HFFc6 (cell line): ENCODE data around the gene TMEM87A. TPM values are rescaled to one million over a fixed set of nuclear protein-coding genes. Genes with fewer than 3 reads are reported as not detected.
A peak's percentile ranks its signal among the peaks of the same experiment; 100 is the strongest.

Experiments used
- DNase-seq: peaks from one replicate; pipeline ENCODE4 v3.0.0-alpha.2; 2018
- H3K27ac Mint-ChIP-seq: 2 replicates; pipeline ENCODE4 v1.8.0; 2020; ENCODE audit warnings: mild to moderate bottlenecking, mixed read lengths
- H3K27me3 Mint-ChIP-seq: 2 replicates; pipeline ENCODE4 v1.8.0; 2021; ENCODE audit warnings: mild to moderate bottlenecking, moderate library complexity, mixed read lengths; ENCODE audit not compliant: insufficient read depth
- H3K36me3 Mint-ChIP-seq: 2 replicates; pipeline ENCODE4 v1.8.0; 2021; ENCODE audit warnings: low read depth, mixed read lengths
- H3K4me1 Mint-ChIP-seq: 2 replicates; pipeline ENCODE4 v1.8.0; 2020; ENCODE audit warnings: low read depth, mixed read lengths
- H3K4me3 Mint-ChIP-seq: 2 replicates; pipeline ENCODE4 v1.8.0; 2020; ENCODE audit warnings: mild to moderate bottlenecking, moderate library complexity, mixed read lengths
- H3K9me3 Mint-ChIP-seq: 2 replicates; pipeline ENCODE4 v1.8.0; 2020; ENCODE audit warnings: mild to moderate bottlenecking, mixed read lengths
- CTCF ChIP-seq: fragments of 200-600 bp; sonication (generic); IDR thresholded peaks from 2 replicates; pipeline ENCODE4 v1.5.0; 2021; ENCODE audit warnings: antibody characterized with exemption, mild to moderate bottlenecking
- total RNA-seq, 6 experiments: library from RNA; stranded (reverse); fragmentation: NEBNext Ultra II Directional; extraction: Animal tissue kit (Norgen Biotek cat#: 25700); gene quantifications; 2 replicates in 1 of 6; 3 replicates in 5 of 6; pipeline ENCODE4 v1.2.3, GENCODE V29; 2021

Gene TMEM87A
- total RNA-seq, 6 experiments from 2014 or later = 37.7 to 43.5 (median 40.1) TPM

DNA sequence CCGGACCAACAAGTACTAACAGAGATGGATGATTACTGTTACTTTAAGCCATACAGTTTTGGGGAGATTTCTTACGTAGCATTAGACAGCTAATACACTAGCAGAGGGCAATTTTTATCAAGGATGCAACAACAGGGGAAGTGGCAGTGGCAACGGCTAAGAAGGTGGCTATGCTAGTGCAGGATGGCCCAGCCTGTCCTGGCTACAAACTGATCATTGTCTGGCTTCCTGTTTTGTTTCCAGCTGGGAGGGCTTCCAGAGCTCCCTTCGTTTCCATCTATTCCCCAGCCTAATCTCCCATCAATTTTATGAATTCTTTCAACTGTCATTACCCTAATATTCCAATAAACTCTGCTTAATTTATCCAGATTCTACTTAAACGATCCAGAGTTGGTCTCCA lies 100.8 kb downstream of the TMEM87A start:
- H3K27me3 Mint-ChIP-seq = peaks cover 1% of the 10 kb centered on the region; the same call in 1 of the 2 replicates
- no peak overlapping the region for H3K4me3 Mint-ChIP-seq
- no peak for TF ChIP-seq CTCF
- DNase-seq = no peak
- H3K4me1 Mint-ChIP-seq = no peaks in the 10 kb centered on the region
- peaks cover 34% of the 10 kb centered on the region for H3K36me3 Mint-ChIP-seq
- no peak overlapping the region for H3K27ac Mint-ChIP-seq
- no peaks in the 10 kb centered on the region for H3K9me3 Mint-ChIP-seq

- Mint-ChIP-seq H3K4me3 (no peak overlapping the region), H3K4me1 (no peaks in the 10 kb centered on the region), H3K27me3 (peaks cover under 1% of the 10 kb centered on the region; the same call in 1 of the 2 replicates), H3K36me3 (peaks cover 40% of the 10 kb centered on the region), H3K27ac (no peak overlapping the region), H3K9me3 (no peaks in the 10 kb centered on the region)
- DNase-seq = no peak
- TF ChIP-seq CTCF = no peak
These were observed 101.4 kb downstream of the TMEM87A start for GRCh38 chr15:42171795-42172194.

GRCh38 chr15:42171122-42171521 lies 102.1 kb downstream of the TMEM87A start:
- TF ChIP-seq CTCF = no peak
- no peaks in the 10 kb centered on the region; the same call in 1 of the 2 replicates for H3K27me3 Mint-ChIP-seq
- H3K9me3 Mint-ChIP-seq = no peaks in the 10 kb centered on the region
- no peak for DNase-seq
- H3K36me3 Mint-ChIP-seq = peaks cover 45% of the 10 kb centered on the region
- H3K27ac Mint-ChIP-seq = no peak overlapping the region
- no peaks in the 10 kb centered on the region for H3K4me1 Mint-ChIP-seq
- no peak overlapping the region for H3K4me3 Mint-ChIP-seq

GRCh38 chr15:42166225-42166940 lies 106.8 kb downstream of the TMEM87A start:
- no peak for TF ChIP-seq CTCF
- Mint-ChIP-seq H3K36me3 (peaks cover 47% of the 10 kb centered on the region), H3K4me3 (no peak overlapping the region), H3K4me1 (peaks cover 12% of the 10 kb centered on the region), H3K9me3 (no peaks in the 10 kb centered on the region), H3K27ac (no peak overlapping the region), H3K27me3 (no peaks in the 10 kb centered on the region; the same call in 1 of the 2 replicates)
- no peak for DNase-seq

- Mint-ChIP-seq H3K27ac (peak overlapping the region; percentile 46), H3K4me3 (no peak overlapping the region), H3K27me3 (no peaks in the 10 kb centered on the region; the same call in 1 of the 2 replicates), H3K4me1 (peaks cover 12% of the 10 kb centered on the region), H3K9me3 (no peaks in the 10 kb centered on the region), H3K36me3 (peaks cover 41% of the 10 kb centered on the region)
- peak; percentile 36 for DNase-seq
- no peak for TF ChIP-seq CTCF
These were observed 108.1 kb downstream of the TMEM87A start for GRCh38 chr15:42165106-42165505.
